ENCODE data around the gene NPHS1.
"Not testable (repeated sequence)": the region's sequence is repeated elsewhere in the genome, so short reads cannot be mapped to it uniquely, and the experiment has no call there.

The NPHS1 gene

DNA sequence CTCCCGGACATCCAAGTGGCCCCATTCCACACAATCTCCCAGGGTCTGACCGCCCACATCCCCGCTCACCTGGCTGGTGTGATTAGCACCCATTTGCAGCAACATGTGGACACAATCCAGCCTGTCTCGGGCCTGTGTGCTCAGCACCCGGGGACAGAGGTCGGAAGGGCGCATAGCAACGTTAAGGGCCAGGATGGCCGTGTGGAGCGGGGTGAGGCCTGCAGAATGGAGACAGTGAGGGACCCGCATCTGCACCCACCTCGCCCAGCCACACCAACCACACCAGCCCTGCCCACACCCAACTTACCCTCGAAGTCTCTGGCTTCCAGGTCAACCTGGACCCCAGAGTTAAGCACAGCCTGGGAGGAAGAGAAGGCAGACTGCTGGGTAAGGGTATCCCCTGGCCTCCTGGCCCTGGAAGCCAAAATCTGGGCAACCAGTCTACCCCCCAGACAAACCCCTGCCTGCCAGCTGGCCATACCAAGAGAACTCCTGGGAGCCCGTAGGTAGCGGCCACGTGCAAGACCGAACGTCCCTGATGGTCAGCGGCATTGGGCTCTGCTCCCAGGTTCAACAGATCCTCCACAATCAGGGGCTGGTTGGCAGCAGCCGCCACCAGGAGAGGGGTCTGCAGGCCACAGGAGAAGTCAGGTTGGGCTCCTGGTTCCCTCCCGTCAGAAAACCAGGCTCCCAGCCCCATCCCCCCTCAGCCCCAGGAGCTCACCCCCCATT, 43.8 kb upstream of the NPHS1 start:
- TF ChIP-seq, protein P1, sequence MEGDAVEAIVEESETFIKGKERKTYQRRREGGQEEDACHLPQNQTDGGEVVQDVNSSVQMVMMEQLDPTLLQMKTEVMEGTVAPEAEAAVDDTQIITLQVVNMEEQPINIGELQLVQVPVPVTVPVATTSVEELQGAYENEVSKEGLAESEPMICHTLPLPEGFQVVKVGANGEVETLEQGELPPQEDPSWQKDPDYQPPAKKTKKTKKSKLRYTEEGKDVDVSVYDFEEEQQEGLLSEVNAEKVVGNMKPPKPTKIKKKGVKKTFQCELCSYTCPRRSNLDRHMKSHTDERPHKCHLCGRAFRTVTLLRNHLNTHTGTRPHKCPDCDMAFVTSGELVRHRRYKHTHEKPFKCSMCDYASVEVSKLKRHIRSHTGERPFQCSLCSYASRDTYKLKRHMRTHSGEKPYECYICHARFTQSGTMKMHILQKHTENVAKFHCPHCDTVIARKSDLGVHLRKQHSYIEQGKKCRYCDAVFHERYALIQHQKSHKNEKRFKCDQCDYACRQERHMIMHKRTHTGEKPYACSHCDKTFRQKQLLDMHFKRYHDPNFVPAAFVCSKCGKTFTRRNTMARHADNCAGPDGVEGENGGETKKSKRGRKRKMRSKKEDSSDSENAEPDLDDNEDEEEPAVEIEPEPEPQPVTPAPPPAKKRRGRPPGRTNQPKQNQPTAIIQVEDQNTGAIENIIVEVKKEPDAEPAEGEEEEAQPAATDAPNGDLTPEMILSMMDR (conservative IDR thresholded peaks at IDR 0.05; ENCODE audit: low read length), result no peak
- no peak for DNase-seq (ENCODE audit: low read depth)
- H3K4me3 ChIP-seq (ENCODE audit: low read length), result no peak overlapping the region

DNA sequence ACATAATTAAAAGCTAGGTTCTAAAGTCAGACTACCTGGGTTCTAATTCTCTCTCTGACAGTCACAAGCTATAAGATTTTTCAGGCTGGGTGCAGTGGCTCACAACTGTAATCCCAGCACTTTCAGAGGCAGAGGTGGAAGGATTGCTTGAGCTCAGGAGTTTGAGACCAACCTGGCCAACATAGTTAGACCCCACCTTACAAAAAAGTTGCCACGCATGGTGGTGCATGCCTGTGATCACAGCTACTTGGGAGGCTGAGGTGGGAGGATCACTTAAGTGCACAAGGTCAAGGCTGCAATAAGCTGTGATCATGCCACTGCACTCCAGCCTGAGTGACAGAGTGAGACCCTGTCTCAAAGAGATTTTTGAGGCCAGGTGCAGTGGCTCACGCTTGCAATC, 42.0 kb upstream of the NPHS1 start:
- DNase-seq (ENCODE audit: low read depth), result no peak
- TF ChIP-seq, protein P1 (conservative IDR thresholded peaks at IDR 0.05; ENCODE audit: low read length), result no peak
- H3K4me3 ChIP-seq (ENCODE audit: low read length), result no peak overlapping the region

DNA sequence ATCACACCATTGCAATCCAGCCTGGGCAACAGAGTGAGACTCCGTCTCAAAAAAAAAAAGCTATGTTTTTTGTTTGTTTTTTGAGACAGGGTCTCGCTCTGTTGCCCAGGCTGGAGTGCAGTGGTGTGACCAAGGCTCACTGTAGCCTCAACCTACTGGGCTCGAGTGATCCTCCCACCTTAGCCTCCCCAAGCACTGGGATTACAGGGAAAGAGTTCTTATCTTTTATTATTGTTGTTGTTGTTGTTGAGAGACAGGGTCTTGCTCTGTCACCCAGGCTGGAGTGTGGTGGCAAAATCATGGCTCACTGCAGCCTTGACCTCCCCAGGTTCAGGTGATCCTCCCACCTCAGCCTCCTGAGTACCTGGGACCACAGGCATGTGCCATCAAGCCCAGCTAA, 39.5 kb upstream of the NPHS1 start:
- H3K4me3 ChIP-seq (ENCODE audit: low read length); DNase-seq (ENCODE audit: low read depth): not testable (repeated sequence)

DNA sequence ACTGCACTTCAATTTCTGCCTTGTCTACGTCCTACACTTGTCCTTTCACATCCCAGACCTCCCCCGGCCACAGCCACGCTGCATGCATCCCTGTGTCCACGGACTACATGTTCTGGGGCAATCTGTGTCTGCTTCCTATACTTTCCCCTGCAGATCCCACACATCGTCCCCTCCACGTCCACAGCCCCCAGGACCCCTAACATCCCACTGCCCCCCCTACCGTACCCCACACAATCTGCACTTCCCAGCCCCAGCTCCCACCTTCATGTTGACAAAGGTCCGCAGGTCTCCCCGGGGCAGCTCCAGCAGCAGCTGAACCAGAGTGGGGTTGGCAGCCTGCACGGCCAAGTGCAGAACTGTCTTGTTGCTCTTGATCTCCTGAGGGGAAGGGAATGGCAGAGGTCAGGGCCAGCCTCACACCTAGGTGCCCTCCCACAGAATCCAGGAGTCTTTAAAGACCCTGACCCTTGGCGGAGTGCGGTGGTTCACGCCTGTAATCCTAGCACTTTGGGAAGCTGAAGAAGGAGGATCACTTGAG, 37.9 kb upstream of the NPHS1 start:
- DNase-seq (ENCODE audit: low read depth), result no peak
- H3K4me3 ChIP-seq (ENCODE audit: low read length), result no peak overlapping the region
- TF ChIP-seq, protein P1 (conservative IDR thresholded peaks at IDR 0.05; ENCODE audit: low read length), result no peak

DNA sequence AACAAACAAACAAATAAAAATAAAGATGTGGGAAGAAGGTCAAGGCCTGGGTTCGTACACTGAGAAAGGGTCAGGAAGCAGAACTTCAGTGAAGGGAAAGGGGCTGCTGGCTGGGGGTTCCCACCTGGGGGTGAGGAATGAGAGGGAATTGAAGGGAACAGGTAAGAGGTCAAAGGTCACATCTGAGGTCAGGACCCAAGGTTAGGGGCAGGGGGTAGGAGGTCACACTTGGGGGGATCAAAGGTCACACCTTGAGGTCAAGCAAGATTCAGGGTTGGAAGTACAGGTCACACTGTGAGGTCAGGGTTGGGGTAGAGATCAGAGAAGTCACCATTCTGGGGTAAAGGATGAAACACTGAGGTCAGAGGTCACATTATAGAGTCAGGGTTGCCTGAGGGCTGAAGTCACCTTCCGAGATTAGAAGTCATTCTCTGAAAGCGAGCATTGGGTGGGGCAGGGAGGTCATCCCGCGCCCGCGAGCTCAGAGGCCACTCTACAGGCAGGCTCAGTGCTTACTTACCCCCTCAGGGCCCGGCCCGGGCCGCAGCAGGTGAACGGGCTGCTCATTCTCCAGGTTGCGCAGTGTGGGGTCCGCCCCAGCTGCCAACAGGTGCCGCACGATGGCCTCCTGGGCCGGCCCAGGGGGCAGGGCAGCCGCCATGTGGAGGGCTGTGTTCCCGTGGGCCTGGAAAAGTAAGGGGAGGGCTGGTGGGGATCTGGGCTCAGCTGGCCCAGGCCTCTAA, 37.2 kb upstream of the NPHS1 start:
- no peak for DNase-seq (ENCODE audit: low read depth)
- TF ChIP-seq, protein P1 (conservative IDR thresholded peaks at IDR 0.05; ENCODE audit: low read length), result no peak
- no peak overlapping the region for H3K4me3 ChIP-seq (ENCODE audit: low read length)

DNA sequence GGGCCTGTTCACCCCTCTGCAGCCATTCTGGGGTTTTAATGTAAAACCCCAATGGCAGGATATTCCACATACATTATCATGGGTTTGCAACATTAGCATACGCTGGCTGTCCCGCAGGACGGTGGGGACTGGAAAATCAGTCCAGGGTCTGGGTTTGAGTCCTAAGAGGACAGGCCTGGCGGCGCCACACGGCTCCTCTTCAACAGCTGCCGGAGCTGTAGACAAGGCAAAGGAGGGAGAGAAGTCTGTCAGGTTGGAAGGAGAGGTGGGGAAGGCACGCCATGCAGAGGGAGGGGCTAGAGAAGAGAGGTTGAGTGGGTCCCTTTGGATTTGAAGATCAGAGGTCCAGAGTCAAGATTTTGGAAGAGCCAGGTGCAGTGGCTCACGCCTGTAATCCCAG, 36.1 kb upstream of the NPHS1 start:
- no peak overlapping the region for H3K4me3 ChIP-seq (ENCODE audit: low read length)
- TF ChIP-seq, protein P1 (conservative IDR thresholded peaks at IDR 0.05; ENCODE audit: low read length), result no peak
- DNase-seq (ENCODE audit: low read depth), result no peak

DNA sequence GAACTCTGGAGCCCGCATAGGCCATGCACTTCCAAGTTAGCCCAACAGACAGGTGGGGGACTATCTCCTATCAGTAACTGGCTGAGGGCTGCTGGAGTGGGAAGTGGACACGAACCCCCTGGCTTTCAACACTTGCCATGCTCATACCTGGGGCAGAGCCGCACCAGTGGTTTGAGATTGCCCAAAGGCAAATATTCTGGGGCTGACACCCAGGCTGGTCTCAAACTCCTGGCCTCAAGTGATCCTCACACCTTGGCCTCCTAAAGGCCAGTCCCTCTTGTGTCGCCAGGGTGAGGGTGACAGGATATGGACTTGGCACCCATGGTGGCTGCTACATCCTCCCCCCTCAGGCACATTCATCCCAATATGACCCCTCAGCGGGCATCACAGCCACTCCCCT, 34.9 kb upstream of the NPHS1 start:
- DNase-seq (ENCODE audit: low read depth), result no peak
- TF ChIP-seq, protein P1 (conservative IDR thresholded peaks at IDR 0.05; ENCODE audit: low read length), result no peak
- H3K4me3 ChIP-seq (ENCODE audit: low read length), result no peak overlapping the region

All from AG10803 (cell line).